K562 (cell line): ENCODE measurements around the gene MILR1. TPM values are rescaled to one million over a fixed set of nuclear protein-coding genes. Genes with fewer than 3 reads are reported as not detected.

Experiments used
- CREM ChIP-seq: IDR thresholded peaks from 2 replicates; pipeline ENCODE4 v1.6.1; 2014; ENCODE audit warnings: antibody characterized with exemption, low read depth
- DPF2 ChIP-seq: fragments of 450-650 bp; IDR thresholded peaks from 2 replicates; pipeline ENCODE4 v1.6.1; 2016
- ESRRA ChIP-seq: fragments of 450-650 bp; IDR thresholded peaks from 2 replicates; pipeline ENCODE4 v1.6.1; 2014; ENCODE audit warnings: low read depth, mild to moderate bottlenecking, moderate library complexity, borderline replicate concordance
- polyA plus RNA-seq, 8 experiments: library from polyadenylated mRNA; depleted of rRNA in 4 of 8; stranded (reverse) in 5 of 8; unstranded in 3 of 8; fragments of >200 nt; fragmentation: Nextera tagmentation in 2 of 8; fragmentation: Illumina TruSeq in 1 of 8; extraction: Ambion mirVana in 2 of 8; extraction: Trizol in 1 of 8; gene quantifications; 2 replicates each; pipeline versions ENCODE4 v1.2.1 to v1.2.3, GENCODE V29; 2011 to 2014; ENCODE audit warnings: inconsistent platforms in 1 of 8, missing spikeins in 1 of 8
- total RNA-seq, 7 experiments: library from RNA; depleted of rRNA in 6 of 7; stranded (reverse); fragments of >200 nt in 6 of 7; fragmentation: Illumina TruSeq in 2 of 7; extraction: Trizol in 2 of 7; gene quantifications; 2 replicates each; pipeline versions ENCODE4 v1.2.1 to v1.2.3, GENCODE V29; 2011 to 2021; ENCODE audit warnings: low replicate concordance in 1 of 7
- TF ChIP-seq, protein P1 (sequence below), 3 experiments: fragments of 200-800 bp in 1 of 3; sonication (Bioruptor generic) in 1 of 3; sonication (generic) in 1 of 3; formaldehyde crosslinking in 1 of 3; IDR thresholded peaks; 2 replicates each; pipeline versions ENCODE4 v1.6.1 to v1.8.0; 2016 to 2022; ENCODE audit warnings: mild to moderate bottlenecking in 2 of 3, missing compliant biosample characterization in 2 of 3, missing genetic modification characterization in 2 of 3, missing genetic modification reagents in 1 of 3
- TF ChIP-seq, protein P2 (sequence below): fragments of 200-800 bp; sonication (Bioruptor generic); IDR thresholded peaks from 2 replicates; pipeline ENCODE4 v1.6.1; 2016; ENCODE audit warnings: missing genetic modification characterization, missing compliant biosample characterization
- TF ChIP-seq, protein P3 (sequence below): fragments of 250-450 bp; sonication (Bioruptor Pico); IDR thresholded peaks from 2 replicates; pipeline ENCODE4 v1.8.0; 2022; ENCODE audit warnings: moderate library complexity, mild to moderate bottlenecking, inconsistent platforms

Gene MILR1
- total and polyA plus RNA-seq, 9 of the 15 experiments (the other 6 are each of a cell fraction or from before 2014, with no cell fraction given), result 3.8 to 14.1 (median 7.1) TPM

DNA sequence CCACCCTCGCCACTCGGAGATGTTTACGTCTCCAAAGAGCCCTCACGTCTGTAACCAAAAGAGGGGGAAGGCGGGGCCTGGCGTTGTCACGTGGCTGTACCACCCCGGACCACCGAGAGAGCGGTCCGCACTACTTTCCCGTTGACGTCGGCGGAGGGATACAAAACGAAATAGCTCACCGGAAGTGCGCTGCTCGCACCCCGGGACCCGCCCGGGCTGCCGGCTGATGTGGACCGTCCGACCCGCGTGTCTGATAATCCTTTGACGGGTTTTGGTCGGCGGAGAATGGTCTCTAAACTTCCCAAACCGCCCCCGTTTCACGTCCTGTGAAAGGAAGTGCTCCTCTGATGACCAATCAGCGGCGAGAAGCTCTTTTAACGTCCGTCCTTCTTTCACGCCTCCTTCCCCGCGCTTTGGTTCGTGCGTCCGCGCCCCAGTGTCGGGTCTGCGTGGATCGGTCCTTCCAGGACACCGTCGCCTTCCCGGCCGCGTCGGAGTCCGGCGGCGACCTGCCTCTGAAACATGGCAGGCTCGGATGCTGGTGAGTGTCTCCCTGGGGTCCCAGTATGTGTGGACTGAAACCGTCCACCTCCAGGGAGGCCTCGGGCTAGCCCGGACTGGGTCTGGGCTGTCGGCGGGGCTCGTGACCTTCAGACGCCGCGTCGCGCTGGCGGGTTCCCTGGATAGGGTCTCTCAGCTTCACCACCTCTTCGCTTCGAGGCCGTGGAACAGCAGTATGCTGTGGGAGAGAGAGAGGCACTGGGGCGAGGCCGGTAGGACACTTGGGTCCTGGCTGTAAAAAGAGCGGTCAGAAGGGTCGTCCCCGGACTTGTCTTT lies 57.9 kb downstream of the MILR1 start, which contains the start of gene CEP95 (continued):
- TF ChIP-seq, protein P1, sequence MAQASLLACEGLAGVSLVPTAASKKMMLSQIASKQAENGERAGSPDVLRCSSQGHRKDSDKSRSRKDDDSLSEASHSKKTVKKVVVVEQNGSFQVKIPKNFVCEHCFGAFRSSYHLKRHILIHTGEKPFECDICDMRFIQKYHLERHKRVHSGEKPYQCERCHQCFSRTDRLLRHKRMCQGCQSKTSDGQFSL (CRISPR knock-in tag; IDR thresholded peaks at IDR 0.05), result peak; percentile 27; the same call in 1 of the 2 replicates
- TF ChIP-seq, protein P1 (tag; IDR thresholded peaks at IDR 0.05), result no peak
- TF ChIP-seq ESRRA (peak; percentile 78; the same call in 1 of the 2 replicates), CREM (peak; percentile 90), DPF2 (peak; percentile 52)
- TF ChIP-seq, protein P2, sequence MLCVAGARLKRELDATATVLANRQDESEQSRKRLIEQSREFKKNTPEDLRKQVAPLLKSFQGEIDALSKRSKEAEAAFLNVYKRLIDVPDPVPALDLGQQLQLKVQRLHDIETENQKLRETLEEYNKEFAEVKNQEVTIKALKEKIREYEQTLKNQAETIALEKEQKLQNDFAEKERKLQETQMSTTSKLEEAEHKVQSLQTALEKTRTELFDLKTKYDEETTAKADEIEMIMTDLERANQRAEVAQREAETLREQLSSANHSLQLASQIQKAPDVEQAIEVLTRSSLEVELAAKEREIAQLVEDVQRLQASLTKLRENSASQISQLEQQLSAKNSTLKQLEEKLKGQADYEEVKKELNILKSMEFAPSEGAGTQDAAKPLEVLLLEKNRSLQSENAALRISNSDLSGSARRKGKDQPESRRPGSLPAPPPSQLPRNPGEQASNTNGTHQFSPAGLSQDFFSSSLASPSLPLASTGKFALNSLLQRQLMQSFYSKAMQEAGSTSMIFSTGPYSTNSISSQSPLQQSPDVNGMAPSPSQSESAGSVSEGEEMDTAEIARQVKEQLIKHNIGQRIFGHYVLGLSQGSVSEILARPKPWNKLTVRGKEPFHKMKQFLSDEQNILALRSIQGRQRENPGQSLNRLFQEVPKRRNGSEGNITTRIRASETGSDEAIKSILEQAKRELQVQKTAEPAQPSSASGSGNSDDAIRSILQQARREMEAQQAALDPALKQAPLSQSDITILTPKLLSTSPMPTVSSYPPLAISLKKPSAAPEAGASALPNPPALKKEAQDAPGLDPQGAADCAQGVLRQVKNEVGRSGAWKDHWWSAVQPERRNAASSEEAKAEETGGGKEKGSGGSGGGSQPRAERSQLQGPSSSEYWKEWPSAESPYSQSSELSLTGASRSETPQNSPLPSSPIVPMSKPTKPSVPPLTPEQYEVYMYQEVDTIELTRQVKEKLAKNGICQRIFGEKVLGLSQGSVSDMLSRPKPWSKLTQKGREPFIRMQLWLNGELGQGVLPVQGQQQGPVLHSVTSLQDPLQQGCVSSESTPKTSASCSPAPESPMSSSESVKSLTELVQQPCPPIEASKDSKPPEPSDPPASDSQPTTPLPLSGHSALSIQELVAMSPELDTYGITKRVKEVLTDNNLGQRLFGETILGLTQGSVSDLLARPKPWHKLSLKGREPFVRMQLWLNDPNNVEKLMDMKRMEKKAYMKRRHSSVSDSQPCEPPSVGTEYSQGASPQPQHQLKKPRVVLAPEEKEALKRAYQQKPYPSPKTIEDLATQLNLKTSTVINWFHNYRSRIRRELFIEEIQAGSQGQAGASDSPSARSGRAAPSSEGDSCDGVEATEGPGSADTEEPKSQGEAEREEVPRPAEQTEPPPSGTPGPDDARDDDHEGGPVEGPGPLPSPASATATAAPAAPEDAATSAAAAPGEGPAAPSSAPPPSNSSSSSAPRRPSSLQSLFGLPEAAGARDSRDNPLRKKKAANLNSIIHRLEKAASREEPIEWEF (CRISPR knock-in tag), result no peak
- TF ChIP-seq, protein P3, sequence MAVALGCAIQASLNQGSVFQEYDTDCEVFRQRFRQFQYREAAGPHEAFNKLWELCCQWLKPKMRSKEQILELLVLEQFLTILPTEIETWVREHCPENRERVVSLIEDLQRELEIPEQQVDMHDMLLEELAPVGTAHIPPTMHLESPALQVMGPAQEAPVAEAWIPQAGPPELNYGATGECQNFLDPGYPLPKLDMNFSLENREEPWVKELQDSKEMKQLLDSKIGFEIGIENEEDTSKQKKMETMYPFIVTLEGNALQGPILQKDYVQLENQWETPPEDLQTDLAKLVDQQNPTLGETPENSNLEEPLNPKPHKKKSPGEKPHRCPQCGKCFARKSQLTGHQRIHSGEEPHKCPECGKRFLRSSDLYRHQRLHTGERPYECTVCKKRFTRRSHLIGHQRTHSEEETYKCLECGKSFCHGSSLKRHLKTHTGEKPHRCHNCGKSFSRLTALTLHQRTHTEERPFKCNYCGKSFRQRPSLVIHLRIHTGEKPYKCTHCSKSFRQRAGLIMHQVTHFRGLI (CRISPR knock-in tag), result no peak
